ENCODE results near the gene PCDHB1.

The PCDHB1 gene

DNA sequence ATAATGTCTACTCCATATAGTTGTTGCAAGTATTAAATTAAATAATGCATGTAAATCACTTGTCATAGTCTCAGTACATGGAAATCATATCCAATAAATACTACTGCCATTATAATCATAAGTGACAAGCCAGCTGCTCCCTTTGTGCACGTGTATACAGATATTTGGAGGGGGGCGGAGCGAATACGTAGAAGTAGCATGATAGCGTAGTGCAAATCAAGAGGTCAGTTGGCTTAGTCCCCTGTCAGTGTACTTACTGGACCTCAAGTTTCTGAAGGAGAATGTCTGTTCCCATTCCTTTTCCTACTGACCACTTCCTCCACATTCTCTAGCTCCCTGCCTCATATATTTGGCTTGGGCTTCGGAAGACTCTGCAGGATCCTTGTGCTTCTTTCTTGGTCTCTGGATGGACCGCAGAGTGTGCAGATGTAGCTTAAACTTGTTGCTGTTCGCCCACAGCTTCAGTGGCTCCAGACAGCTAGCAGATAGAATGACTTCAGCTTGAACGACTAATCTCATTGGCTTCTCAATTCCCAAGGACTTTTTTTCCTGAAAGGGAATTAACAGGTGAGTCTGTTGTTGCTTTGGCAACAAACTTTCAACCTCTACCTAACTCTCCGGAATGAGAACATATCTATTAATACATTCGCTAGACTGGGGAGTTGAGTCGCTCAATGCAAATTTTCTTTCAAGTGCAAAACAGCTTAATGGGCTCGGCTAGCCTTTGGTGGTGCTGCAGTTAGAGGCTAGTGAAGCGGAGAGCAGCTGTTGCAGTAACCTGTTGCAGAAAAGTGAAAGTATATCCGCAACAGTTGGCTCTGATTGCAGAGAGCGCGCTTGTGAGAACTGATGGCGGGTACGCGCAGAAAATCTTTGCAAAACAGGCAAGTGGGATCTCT is at the start of gene PCDHB1:
PCDHB1 (plus strand) TSS at position 753 of the 899 bp plus-strand sequence; CDS start at position 850, 97 bp downstream.
- DNase-seq (ENCODE audit: low read depth in 2 of 2), result no peak

GRCh38 chr5:141001446-141001843 is 49.7 kb upstream of the PCDHB1 start:
- DNase-seq (ENCODE audit: low read depth in 2 of 2), result no peak

DNA sequence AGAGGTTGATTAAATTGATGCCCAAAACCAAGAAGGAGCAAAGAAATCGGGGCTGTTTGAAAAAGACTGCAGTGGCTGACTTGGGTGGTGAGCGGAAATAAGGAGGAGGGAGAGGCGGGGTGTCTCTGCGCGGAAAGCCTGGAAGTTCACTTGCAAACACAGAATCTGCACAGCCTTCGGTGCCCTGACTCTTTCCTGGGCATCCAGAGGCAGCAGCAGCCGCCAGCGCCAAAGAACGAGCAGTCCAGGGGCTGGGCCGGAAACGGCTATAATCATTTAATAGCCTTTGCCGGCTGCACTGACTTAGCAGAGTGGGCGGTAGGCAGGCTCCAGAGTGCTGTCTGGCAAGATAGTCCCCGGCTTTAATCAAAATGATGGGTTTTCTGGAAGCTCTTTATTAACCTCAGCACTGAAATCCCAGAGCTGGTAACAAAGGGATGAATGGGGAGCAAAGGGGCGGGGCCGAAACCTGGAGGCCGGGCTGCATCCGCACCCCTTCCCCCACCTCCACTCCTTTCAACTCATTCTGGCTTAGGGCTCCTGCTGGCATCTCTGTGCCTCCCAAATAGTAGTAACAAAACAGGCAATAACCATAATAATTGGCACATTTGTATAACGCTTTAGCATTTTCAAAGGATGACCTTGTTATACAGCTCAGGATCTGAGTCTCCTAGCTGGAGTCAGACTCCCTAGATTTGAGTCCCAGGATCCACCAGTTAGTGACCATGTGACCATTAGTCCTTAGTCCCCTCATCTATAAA is 49.1 kb upstream of the PCDHB1 start:
- no peak for DNase-seq (ENCODE audit: low read depth in 2 of 2)

DNA sequence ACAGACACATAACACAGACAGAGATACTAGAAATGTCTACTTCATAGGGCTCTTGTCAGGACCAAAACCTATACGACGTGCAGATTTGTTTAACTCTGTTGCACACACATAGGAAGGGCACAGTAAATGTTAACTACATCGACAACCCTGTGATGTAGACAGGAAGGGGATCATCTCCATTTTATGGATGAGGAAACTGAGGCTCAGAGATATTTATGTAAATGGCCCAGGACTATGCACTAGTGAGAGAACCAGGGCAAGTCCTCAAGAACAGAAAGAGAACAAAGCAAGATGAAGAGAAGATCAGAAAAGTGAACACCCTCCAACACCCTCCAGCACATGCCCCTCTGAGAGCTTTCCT is 48.6 kb upstream of the PCDHB1 start:
- DNase-seq (ENCODE audit: low read depth in 2 of 2), result no peak

GRCh38 chr5:141003031-141003430 is 48.1 kb upstream of the PCDHB1 start:
- no peak for DNase-seq (ENCODE audit: low read depth in 2 of 2)

- DNase-seq (ENCODE audit: low read depth in 2 of 2), result no peak
Measured at GRCh38 chr5:141003791-141004611, 47.2 kb upstream of the PCDHB1 start.

DNA sequence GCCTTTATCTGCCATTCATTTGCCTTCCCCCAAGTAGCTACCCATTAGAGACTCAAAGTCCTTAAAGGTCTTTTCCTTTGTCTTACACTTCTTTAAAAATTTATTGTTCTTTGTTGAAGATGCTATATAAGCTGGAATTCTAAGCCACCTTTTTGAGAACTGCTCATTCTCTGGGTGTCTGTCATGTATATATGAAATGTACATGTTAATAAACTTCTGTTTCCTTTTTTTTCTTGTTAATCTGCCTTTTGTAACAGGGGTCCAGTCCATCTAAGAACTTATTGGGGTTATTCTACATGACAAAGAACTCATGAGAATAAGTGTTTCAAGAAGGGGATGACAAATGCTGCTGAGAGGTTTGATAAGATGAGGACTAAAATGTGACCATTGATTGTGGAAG is 43.4 kb upstream of the PCDHB1 start:
- no peak for DNase-seq (ENCODE audit: low read depth in 2 of 2)

GRCh38 chr5:141010047-141010793 is 41.0 kb upstream of the PCDHB1 start:
- no peak for DNase-seq (ENCODE audit: low read depth in 2 of 2)

- no peak for DNase-seq (ENCODE audit: low read depth in 2 of 2)
Measured at GRCh38 chr5:141017943-141018342, 33.2 kb upstream of the PCDHB1 start.

DNA sequence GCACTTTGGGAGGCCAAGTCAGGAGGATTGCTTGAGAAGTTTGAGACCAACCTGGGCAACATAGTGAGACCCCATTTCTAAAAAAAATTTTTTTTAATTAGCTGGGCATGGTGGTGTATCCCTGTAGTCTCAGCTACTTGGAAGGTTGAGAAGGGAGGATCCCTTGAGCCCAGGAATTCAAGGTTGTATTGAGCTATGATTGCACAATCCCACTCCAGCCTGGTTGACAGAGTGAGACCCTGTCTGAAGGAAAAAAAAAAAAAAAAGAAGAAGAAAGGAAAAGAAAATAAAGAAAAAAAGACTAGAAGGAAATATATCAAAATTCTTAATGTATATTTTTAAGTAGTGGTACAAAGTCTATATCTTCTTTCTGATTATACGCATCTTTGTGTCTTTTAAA is 28.8 kb upstream of the PCDHB1 start:
- no peak for DNase-seq (ENCODE audit: low read depth in 2 of 2)

GRCh38 chr5:141031006-141031405 is 20.2 kb upstream of the PCDHB1 start:
- no peak for DNase-seq (ENCODE audit: low read depth in 2 of 2)

DNA sequence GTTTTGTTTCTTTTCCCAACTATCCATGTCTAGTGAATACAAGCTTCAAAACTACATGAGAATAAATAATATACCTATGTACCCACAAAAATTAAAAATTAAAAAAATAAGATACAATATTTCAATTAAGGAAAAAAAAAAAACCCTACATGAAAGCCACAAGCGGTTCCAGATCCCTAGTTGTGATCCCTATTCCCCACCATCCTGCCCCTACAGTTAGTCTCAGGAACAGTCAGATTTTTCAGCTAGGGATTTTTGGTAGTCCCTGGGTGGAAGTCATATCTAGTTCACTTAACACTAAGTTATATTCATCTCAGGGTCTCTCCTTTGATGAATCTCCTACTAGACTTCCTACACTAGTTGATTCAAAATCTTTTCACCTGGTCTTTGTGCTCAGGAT is 18.5 kb upstream of the PCDHB1 start:
- no peak for DNase-seq (ENCODE audit: low read depth in 2 of 2)

DNA sequence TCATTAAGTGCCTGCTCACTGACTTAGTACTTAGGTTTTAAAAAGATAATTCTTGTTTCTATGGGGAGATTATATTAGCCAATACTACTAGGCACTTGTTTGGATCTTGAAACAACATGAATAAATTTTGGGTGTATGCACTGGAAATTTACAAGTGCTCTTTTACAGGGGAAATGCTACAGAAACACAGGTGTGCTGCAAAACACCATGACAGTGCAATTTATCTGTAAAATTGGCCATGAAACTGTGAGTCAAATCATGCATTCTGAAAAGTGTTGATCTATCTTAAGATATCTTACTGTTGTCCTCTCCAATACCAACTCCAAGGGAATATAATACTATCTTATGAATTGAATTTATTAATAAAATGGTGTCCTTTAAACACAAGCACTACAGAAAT is 12.1 kb upstream of the PCDHB1 start:
- no peak for DNase-seq (ENCODE audit: low read depth in 2 of 2)

GRCh38 chr5:141039517-141039916 is 11.7 kb upstream of the PCDHB1 start:
- no peak for DNase-seq (ENCODE audit: low read depth in 2 of 2)

DNA sequence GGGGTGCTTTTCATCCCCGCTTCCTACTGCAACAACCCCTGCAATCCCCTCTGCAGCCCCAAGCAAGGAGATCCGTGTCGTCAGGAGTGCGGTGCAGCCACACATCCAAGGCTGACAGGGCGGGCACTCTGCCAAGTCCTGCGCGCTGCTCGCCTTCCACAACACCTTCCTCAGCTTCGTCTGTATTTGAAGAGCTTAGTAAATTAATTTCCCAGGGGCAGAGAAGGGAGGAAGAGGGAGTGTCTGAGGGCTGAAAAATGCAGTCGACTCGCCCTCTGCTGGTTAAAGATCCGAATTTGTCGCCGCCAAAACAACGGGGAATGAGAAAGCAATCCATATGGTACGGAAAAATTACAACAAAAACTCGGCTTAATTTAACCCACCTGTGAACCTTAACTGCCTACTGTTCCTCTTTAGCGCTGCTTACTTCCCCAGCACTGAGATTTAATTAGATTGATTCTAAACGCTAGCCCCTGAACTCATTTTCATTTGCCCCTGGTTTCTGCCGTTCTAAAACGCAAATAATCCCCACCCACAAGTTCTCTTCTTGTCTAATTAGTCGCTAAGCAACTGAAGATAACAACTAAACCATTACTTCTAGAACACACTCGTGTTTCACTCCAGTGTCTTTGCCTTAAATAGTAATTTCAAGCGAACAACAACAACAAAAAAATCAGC is 10.9 kb upstream of the PCDHB1 start:
- DNase-seq (ENCODE audit: low read depth in 2 of 2), result no peak

DNA sequence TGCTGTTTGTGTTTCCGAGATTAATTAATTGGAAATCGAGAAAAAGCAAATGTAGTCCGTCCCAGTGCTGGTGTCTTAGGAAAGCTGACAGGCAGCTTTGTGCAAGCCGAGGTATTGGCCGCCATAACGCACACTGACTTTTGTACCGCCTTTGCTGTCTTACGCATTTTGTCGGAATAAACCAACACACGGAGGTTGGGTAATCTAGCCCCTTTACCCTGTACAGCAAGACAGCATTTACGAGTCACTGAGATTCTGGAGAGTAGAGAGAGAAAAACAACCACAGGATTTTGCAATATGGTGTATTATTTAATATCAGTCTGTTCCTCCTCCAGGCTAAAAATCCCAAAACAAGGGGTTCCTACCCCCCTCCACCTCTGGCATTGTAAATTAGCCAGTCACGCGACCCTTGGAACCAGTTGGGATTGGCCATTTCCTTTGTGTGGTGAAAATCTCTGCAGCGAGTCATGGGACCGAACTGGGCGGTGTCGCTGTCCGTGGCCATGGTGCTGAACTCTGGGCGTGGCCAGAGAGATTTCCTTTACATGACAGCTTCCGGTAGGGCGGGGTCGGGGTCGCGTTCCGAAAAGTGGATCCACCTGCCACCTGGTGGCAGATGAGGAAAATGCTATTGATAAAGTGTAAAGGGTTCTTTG is 10.3 kb upstream of the PCDHB1 start:
- DNase-seq (ENCODE audit: low read depth in 2 of 2), result peak; percentile 15 to 18

GRCh38 chr5:141041427-141041785 is 9.8 kb upstream of the PCDHB1 start:
- DNase-seq (ENCODE audit: low read depth in 2 of 2), result no peak

- no peak for DNase-seq (ENCODE audit: low read depth in 2 of 2)
Measured at GRCh38 chr5:141042555-141042954, 8.6 kb upstream of the PCDHB1 start.

- no peak for DNase-seq (ENCODE audit: low read depth in 2 of 2)
Measured at GRCh38 chr5:141051521-141051866, 320 bp downstream of the PCDHB1 start.

DNA sequence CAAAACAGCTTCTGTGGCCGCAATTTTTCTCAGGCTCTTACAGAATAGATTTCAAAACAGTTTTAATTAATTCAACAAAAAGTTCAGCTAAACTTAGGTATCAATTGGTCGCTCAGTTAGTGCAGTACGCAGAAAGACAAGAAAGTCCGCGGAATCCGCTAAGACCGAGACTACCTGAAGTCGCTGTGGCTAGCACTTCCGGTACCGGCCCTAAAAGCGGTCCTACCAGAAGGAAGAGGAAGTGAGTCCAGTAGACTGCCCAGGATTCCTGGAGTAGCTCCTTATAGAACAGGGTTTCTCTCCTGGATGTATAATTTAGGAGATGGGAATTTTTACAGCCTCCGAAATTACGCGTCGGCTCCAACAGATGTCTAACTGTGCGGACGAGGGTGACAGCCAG is 26.7 kb downstream of the PCDHB1 start:
- no peak for DNase-seq (ENCODE audit: low read depth in 2 of 2)

GRCh38 chr5:141082228-141082627 is 31.1 kb downstream of the PCDHB1 start:
- DNase-seq (ENCODE audit: low read depth in 2 of 2), result no peak
